ENCODE data around the gene HLA-DOB. TPM values are rescaled to one million over a fixed set of nuclear protein-coding genes. Genes with fewer than 3 reads are reported as not detected.
"Not testable (repeated sequence)": the region's sequence is repeated elsewhere in the genome, so short reads cannot be mapped to it uniquely, and the experiment has no call there.

Gene HLA-DOB
- total RNA-seq, 1 donor from 2014 or later = 0.20 TPM

DNA sequence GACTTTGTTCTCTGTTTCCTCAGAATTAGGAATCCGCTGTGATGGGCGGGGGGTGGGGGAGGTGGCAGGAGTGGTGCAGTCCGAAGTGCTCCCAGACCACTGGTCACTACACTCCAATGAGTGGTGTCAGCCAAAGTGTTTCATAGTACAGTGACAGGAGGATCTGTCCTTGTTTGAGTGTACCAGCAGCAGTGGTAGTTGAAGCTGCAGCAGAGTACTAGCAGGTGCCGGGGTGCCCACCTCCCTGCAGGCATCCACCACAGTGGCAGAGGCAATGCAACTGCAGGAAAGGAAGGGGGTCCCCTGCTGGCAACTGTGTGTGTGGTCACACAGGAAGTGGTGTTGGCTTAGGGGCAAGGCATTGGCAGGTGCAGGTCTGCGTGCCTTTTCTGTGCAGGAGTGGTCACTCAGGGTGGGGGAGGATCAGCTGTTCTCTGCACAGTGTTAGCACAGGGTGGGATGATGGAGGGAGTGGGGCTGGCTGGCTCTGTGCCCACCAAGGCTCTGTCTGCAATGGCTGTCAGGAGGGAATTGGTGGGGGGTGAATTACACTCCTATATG, 9.7 kb downstream of the HLA-DOB start:
- Histone ChIP-seq H3K79me2 (ENCODE audit: insufficient read depth, low read length) (no peaks in the 10 kb centered on the region), H3K9ac (ENCODE audit: low read length) (no peak overlapping the region), H3K27ac (ENCODE audit: low read depth, low read length) (no peak overlapping the region), H3K4me2 (ENCODE audit: low read length) (no peak overlapping the region), H3K36me3 (ENCODE audit: insufficient read depth, low read length) (no peaks in the 10 kb centered on the region), H3K4me1 (ENCODE audit: insufficient read depth, low read length) (no peaks in the 10 kb centered on the region), H3K27me3 (ENCODE audit: insufficient read depth, low read length) (peaks cover 3% of the 10 kb centered on the region), H3K4me3 (ENCODE audit: insufficient read depth, low read depth, low read length) (no peak overlapping the region), H3K9me3 (ENCODE audit: insufficient read depth, low read depth, low read length) (no peaks in the 10 kb centered on the region), H4K20me1 (ENCODE audit: insufficient read depth, low read length) (no peaks in the 10 kb centered on the region), H2AFZ (ENCODE audit: low read depth, low read length) (no peak overlapping the region)
- Mint-ChIP-seq H3K27me3 (ENCODE audit: low read depth, unreplicated experiment) (peaks cover 15% of the 10 kb centered on the region), H3K4me1 (ENCODE audit: low read depth, unreplicated experiment) (peaks cover 7% of the 10 kb centered on the region), H3K27ac (ENCODE audit: unreplicated experiment) (no peak overlapping the region), H3K36me3 (ENCODE audit: low read depth, unreplicated experiment) (peaks cover 2% of the 10 kb centered on the region), H3K4me3 (ENCODE audit: unreplicated experiment) (no peak overlapping the region), H3K9me3 (ENCODE audit: unreplicated experiment) (peaks cover 6% of the 10 kb centered on the region)
- no peak for FAIRE-seq
- no peak for TF ChIP-seq EZH2 (IDR thresholded peaks at IDR 0.05; ENCODE audit: insufficient read depth, low read length)
- TF ChIP-seq, protein P1, sequence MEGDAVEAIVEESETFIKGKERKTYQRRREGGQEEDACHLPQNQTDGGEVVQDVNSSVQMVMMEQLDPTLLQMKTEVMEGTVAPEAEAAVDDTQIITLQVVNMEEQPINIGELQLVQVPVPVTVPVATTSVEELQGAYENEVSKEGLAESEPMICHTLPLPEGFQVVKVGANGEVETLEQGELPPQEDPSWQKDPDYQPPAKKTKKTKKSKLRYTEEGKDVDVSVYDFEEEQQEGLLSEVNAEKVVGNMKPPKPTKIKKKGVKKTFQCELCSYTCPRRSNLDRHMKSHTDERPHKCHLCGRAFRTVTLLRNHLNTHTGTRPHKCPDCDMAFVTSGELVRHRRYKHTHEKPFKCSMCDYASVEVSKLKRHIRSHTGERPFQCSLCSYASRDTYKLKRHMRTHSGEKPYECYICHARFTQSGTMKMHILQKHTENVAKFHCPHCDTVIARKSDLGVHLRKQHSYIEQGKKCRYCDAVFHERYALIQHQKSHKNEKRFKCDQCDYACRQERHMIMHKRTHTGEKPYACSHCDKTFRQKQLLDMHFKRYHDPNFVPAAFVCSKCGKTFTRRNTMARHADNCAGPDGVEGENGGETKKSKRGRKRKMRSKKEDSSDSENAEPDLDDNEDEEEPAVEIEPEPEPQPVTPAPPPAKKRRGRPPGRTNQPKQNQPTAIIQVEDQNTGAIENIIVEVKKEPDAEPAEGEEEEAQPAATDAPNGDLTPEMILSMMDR (IDR thresholded peaks at IDR 0.05; ENCODE audit: insufficient read depth, low read depth, low read length) = no peak
- DNase-seq (ENCODE audit: low read depth) = no peak

DNA sequence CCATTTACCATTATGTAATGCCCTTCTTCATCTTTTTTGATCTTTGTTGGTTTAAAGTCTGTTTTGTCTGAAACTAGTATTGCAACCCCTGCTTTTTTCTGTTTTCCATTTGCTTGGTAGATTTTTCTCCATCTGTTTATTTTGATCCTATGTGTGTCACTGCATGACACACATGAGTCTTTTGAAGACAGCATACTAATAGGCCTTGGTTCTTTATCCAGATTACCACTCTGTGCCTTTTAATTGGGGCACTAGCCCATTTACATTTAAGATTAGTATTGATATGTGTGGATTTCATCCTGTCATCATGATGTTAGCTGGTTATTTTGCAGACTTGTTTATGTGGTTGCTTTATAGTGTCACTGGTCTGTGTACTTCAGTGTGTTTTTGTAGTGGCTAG, 11.4 kb downstream of the HLA-DOB start:
- H3K9ac ChIP-seq (ENCODE audit: low read length); H3K4me1 ChIP-seq (ENCODE audit: insufficient read depth, low read length); H3K9me3 Mint-ChIP-seq (ENCODE audit: unreplicated experiment); H2AFZ ChIP-seq (ENCODE audit: low read depth, low read length); H3K4me3 ChIP-seq (ENCODE audit: insufficient read depth, low read depth, low read length); H3K9me3 ChIP-seq (ENCODE audit: insufficient read depth, low read depth, low read length); H4K20me1 ChIP-seq (ENCODE audit: insufficient read depth, low read length); H3K27me3 ChIP-seq (ENCODE audit: insufficient read depth, low read length); H3K4me1 Mint-ChIP-seq (ENCODE audit: low read depth, unreplicated experiment); H3K79me2 ChIP-seq (ENCODE audit: insufficient read depth, low read length); H3K27ac ChIP-seq (ENCODE audit: low read depth, low read length); FAIRE-seq; H3K4me3 Mint-ChIP-seq (ENCODE audit: unreplicated experiment); H3K4me2 ChIP-seq (ENCODE audit: low read length); H3K36me3 Mint-ChIP-seq (ENCODE audit: low read depth, unreplicated experiment); DNase-seq (ENCODE audit: low read depth); H3K27ac Mint-ChIP-seq (ENCODE audit: unreplicated experiment); H3K36me3 ChIP-seq (ENCODE audit: insufficient read depth, low read length): not testable (repeated sequence)
- H3K27me3 Mint-ChIP-seq (ENCODE audit: low read depth, unreplicated experiment) = peaks cover 15% of the 10 kb centered on the region

DNA sequence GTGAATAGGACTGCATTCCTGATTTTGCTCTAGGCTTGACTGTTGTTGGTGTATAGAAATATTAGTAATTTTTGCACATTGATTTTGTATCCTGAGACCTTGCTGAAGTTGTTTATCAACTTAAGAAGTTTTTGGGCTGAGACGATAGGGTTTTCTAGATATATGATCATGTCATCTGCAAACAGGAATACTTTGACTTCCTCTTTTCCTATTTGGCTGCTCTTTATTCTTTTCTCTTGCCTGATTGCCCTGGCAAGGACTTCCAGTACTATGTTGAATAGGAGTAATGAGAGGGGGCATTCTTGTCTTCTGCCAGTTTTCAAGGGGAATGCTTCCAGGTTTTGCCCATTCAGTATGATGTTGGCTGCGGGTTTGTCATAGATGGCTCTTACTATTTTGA, 13.4 kb downstream of the HLA-DOB start:
- no peaks in the 10 kb centered on the region for H3K4me1 ChIP-seq (ENCODE audit: insufficient read depth, low read length)
- TF ChIP-seq, protein P1 (IDR thresholded peaks at IDR 0.05; ENCODE audit: insufficient read depth, low read depth, low read length) = no peak
- TF ChIP-seq EZH2 (IDR thresholded peaks at IDR 0.05; ENCODE audit: insufficient read depth, low read length) = no peak
- no peak overlapping the region for H3K27ac ChIP-seq (ENCODE audit: low read depth, low read length)
- Mint-ChIP-seq H3K27ac (ENCODE audit: unreplicated experiment) (no peak overlapping the region), H3K9me3 (ENCODE audit: unreplicated experiment) (peaks cover 10% of the 10 kb centered on the region), H3K36me3 (ENCODE audit: low read depth, unreplicated experiment) (peaks cover 2% of the 10 kb centered on the region), H3K4me1 (ENCODE audit: low read depth, unreplicated experiment) (peaks cover 7% of the 10 kb centered on the region), H3K27me3 (ENCODE audit: low read depth, unreplicated experiment) (peaks cover 15% of the 10 kb centered on the region), H3K4me3 (ENCODE audit: unreplicated experiment) (no peak overlapping the region)
- H3K9me3 ChIP-seq (ENCODE audit: insufficient read depth, low read depth, low read length) = no peaks in the 10 kb centered on the region
- no peak for DNase-seq (ENCODE audit: low read depth)
- H3K36me3 ChIP-seq (ENCODE audit: insufficient read depth, low read length) = no peaks in the 10 kb centered on the region
- no peaks in the 10 kb centered on the region for H3K79me2 ChIP-seq (ENCODE audit: insufficient read depth, low read length)
- no peak overlapping the region for H3K4me2 ChIP-seq (ENCODE audit: low read length)
- H3K27me3 ChIP-seq (ENCODE audit: insufficient read depth, low read length) = peaks cover 17% of the 10 kb centered on the region
- no peak overlapping the region for H2AFZ ChIP-seq (ENCODE audit: low read depth, low read length)
- no peak overlapping the region for H3K9ac ChIP-seq (ENCODE audit: low read length)
- no peaks in the 10 kb centered on the region for H4K20me1 ChIP-seq (ENCODE audit: insufficient read depth, low read length)
- H3K4me3 ChIP-seq (ENCODE audit: insufficient read depth, low read depth, low read length) = no peak overlapping the region
- no peak for FAIRE-seq

All from astrocyte (in vitro differentiated cells and primary cell).